Vagina (tissue), 2 donors: ENCODE data around the gene RNF213. TPM values are rescaled to one million over a fixed set of nuclear protein-coding genes. Genes with fewer than 3 reads are reported as not detected.

Experiments
- DNase-seq, 2 donors: peaks; one replicate each; pipeline ENCODE4 v3.0.0-alpha.2; 2017; ENCODE audit errors: extremely low spot score in 2 of 2
- H3K27ac ChIP-seq: fragments of 200-600 bp; sonication (generic); one replicate; pipeline ENCODE4 v1.5.1; 2019
- H3K27me3 ChIP-seq: fragments of 200-600 bp; sonication (generic); one replicate; pipeline ENCODE4 v1.5.1; 2019
- H3K36me3 ChIP-seq, 2 donors: fragments of 200-600 bp; sonication (generic); one replicate each; pipeline ENCODE4 v1.5.1; 2017 to 2019
- H3K4me1 ChIP-seq: fragments of 200-600 bp; sonication (generic); one replicate; pipeline ENCODE4 v1.5.1; 2019
- H3K4me3 ChIP-seq, 2 donors: fragments of 200-600 bp; sonication (generic); 1 replicate in 1 of 2; 2 replicates in 1 of 2; pipeline ENCODE4 v1.5.1; 2016 to 2019
- H3K9me3 ChIP-seq: fragments of 200-600 bp; sonication (generic); one replicate; pipeline ENCODE4 v1.5.1; 2019
- POLR2A ChIP-seq, 2 donors: fragments of 450-650 bp; IDR thresholded peaks; one replicate each; pipeline ENCODE4 v1.6.1; 2017; ENCODE audit warnings: antibody characterized with exemption in 2 of 2, mild to moderate bottlenecking in 2 of 2, moderate library complexity in 2 of 2
- POLR2AphosphoS5 ChIP-seq, 2 donors: sonication (generic); formaldehyde crosslinking; IDR thresholded peaks; one replicate each; pipeline ENCODE4 v1.9.0; 2017; ENCODE audit warnings: antibody characterized with exemption in 2 of 2, mild to moderate bottlenecking in 2 of 2, low read depth in 1 of 2; ENCODE audit not compliant: insufficient read depth in 1 of 2
- intact Hi-C: fragments of 100-400 bp; cut with DNase I; formaldehyde crosslinking; loops from one replicate; pipeline ENCODE4 v1.15.1; 2023
- total RNA-seq: library from RNA; depleted of rRNA; stranded (reverse); fragments of >200 nt; gene quantifications from one replicate; pipeline ENCODE4 v1.2.3, GENCODE V29; 2016
- TF ChIP-seq, protein P1 (sequence below), 3 experiments: fragments of 450-650 bp in 2 of 3; fragments of 200-600 bp in 1 of 3; sonication (generic) in 1 of 3; IDR thresholded peaks; one replicate each; pipeline ENCODE4 v1.5.1; 2017 to 2019; ENCODE audit warnings: antibody characterized with exemption in 3 of 3, mild to moderate bottlenecking in 2 of 3, moderate library complexity in 2 of 3

Gene RNF213
- total RNA-seq, 1 donor from 2014 or later: 144 TPM

DNA sequence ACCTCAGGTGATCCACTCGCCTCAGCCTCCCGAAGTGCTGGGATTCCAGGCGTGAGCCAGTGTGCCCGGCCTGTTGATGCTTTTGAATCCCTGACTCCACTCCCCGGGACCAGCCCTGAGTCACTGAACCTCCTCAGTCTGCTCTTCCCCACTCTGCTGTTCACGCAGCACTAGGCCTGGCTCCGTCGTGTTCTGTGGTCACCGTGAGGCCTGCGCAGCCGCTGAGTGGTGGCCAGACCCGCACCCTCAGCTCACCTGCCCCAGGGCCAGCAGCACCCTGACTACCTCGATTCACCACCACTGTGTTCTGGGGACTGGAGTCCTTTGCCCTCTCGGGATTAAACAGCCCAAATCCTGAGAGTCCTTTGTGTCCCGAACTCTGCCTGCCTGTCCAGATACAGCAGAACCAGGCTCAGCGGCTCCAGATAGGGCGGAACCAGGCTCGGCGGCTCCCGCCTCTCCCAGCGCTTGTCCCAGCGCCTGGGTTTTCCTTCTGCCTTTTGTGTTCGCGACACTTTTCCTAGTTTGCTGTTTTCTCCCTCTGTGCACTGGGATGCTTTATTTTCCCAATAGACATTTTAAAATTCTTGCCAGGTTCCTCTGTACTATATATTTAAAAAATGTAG, 95.7 kb downstream of the RNF213 start:
- no peaks in the 10 kb centered on the region for H3K9me3 ChIP-seq
- no peak overlapping the region for H3K4me3 ChIP-seq
- H3K27me3 ChIP-seq: no peaks in the 10 kb centered on the region
- H3K4me1 ChIP-seq: no peaks in the 10 kb centered on the region
- TF ChIP-seq, protein P1, sequence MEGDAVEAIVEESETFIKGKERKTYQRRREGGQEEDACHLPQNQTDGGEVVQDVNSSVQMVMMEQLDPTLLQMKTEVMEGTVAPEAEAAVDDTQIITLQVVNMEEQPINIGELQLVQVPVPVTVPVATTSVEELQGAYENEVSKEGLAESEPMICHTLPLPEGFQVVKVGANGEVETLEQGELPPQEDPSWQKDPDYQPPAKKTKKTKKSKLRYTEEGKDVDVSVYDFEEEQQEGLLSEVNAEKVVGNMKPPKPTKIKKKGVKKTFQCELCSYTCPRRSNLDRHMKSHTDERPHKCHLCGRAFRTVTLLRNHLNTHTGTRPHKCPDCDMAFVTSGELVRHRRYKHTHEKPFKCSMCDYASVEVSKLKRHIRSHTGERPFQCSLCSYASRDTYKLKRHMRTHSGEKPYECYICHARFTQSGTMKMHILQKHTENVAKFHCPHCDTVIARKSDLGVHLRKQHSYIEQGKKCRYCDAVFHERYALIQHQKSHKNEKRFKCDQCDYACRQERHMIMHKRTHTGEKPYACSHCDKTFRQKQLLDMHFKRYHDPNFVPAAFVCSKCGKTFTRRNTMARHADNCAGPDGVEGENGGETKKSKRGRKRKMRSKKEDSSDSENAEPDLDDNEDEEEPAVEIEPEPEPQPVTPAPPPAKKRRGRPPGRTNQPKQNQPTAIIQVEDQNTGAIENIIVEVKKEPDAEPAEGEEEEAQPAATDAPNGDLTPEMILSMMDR (IDR thresholded peaks at IDR 0.05): no peak
- no peak for TF ChIP-seq POLR2AphosphoS5 (IDR thresholded peaks at IDR 0.05; ENCODE audit: insufficient read depth in 1 of 2, low read depth in 1 of 2)
- TF ChIP-seq POLR2A (IDR thresholded peaks at IDR 0.05): no peak
- peaks cover 7 to 79% of the 10 kb centered on the region in 2 donors for H3K36me3 ChIP-seq
- H3K27ac ChIP-seq: no peak overlapping the region
- intact Hi-C loops: no loop called here
- DNase-seq: no peak

GRCh38 chr17:80358131-80358530, 97.5 kb downstream of the RNF213 start:
- TF ChIP-seq POLR2A (IDR thresholded peaks at IDR 0.05): no peak
- H3K36me3 ChIP-seq: peaks cover 7 to 73% of the 10 kb centered on the region in 2 donors

GRCh38 chr17:80358861-80359260, 98.2 kb downstream of the RNF213 start:
- TF ChIP-seq POLR2A (IDR thresholded peaks at IDR 0.05) (no peak), POLR2AphosphoS5 (IDR thresholded peaks at IDR 0.05; ENCODE audit: insufficient read depth in 1 of 2, low read depth in 1 of 2) (no peak)
- TF ChIP-seq, protein P1 (IDR thresholded peaks at IDR 0.05): no peak
- H3K9me3 ChIP-seq: no peaks in the 10 kb centered on the region
- no peak overlapping the region for H3K27ac ChIP-seq
- intact Hi-C loops: no loop called here
- H3K27me3 ChIP-seq: no peaks in the 10 kb centered on the region
- DNase-seq: no peak
- peaks cover 7 to 73% of the 10 kb centered on the region in 2 donors for H3K36me3 ChIP-seq
- peaks cover 8% of the 10 kb centered on the region for H3K4me1 ChIP-seq
- H3K4me3 ChIP-seq: no peak overlapping the region

More at GRCh38 chr17:80358131-80358530, 97.5 kb downstream of the RNF213 start:
- no peaks in the 10 kb centered on the region for H3K27me3 ChIP-seq
- no peak for DNase-seq
- no peaks in the 10 kb centered on the region for H3K9me3 ChIP-seq
- H3K27ac ChIP-seq: no peak overlapping the region
- intact Hi-C loops: no loop called here
- no peak overlapping the region for H3K4me3 ChIP-seq
- H3K4me1 ChIP-seq: peaks cover under 1% of the 10 kb centered on the region

DNA sequence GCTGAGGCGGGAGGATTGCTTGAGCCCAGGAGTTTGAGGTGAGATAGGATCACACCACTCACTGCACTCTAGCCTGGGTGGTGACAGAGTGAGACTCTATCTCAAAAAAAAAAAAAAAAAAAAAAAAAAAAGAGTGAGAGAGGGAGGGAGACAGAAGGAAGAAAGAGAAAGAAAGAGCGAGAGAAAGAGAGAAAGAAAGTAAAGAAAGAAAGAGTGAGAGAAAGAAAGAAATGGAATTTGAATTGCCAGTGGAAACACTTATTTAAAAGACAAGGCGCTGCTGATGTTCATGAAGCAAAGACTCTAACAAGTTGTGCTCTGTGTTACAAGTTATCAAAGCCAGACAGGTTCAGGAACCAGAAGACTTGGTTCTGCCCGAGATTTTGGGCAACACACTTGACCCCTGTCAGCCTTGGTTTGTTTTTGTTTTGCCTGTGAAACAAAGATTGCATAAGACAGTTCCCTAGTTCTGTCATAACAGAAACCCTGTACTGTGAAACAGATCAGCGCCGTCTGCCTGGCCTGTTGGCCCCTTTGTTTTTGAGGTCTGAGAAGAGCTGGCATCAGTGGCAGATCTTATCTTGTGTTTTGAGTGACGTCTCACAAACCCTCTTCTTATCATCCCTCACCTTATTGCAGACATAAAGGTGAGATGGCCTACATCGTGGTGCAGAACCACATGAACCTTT, 98.9 kb downstream of the RNF213 start:
- Histone ChIP-seq H3K4me3 (no peak overlapping the region), H3K4me1 (peaks cover 12% of the 10 kb centered on the region), H3K9me3 (no peaks in the 10 kb centered on the region), H3K36me3 (peaks cover 7 to 72% of the 10 kb centered on the region in 2 donors), H3K27ac (no peak overlapping the region), H3K27me3 (no peaks in the 10 kb centered on the region)
- DNase-seq: no peak
- intact Hi-C loops: no loop called here
- TF ChIP-seq POLR2AphosphoS5 (IDR thresholded peaks at IDR 0.05; ENCODE audit: insufficient read depth in 1 of 2, low read depth in 1 of 2): no peak
- no peak for TF ChIP-seq POLR2A (IDR thresholded peaks at IDR 0.05)
- TF ChIP-seq, protein P1 (IDR thresholded peaks at IDR 0.05): no peak

GRCh38 chr17:80360396-80360795, 99.7 kb downstream of the RNF213 start:
- H3K36me3 ChIP-seq: peaks cover 7 to 73% of the 10 kb centered on the region in 2 donors
- H3K4me1 ChIP-seq: peaks cover 12% of the 10 kb centered on the region
- intact Hi-C loops: no loop called here
- no peak overlapping the region for H3K27ac ChIP-seq
- H3K4me3 ChIP-seq: no peak overlapping the region
- DNase-seq: no peak
- no peaks in the 10 kb centered on the region for H3K27me3 ChIP-seq
- TF ChIP-seq, protein P1 (IDR thresholded peaks at IDR 0.05): no peak
- TF ChIP-seq POLR2AphosphoS5 (IDR thresholded peaks at IDR 0.05; ENCODE audit: insufficient read depth in 1 of 2, low read depth in 1 of 2): no peak
- TF ChIP-seq POLR2A (IDR thresholded peaks at IDR 0.05): no peak
- no peaks in the 10 kb centered on the region for H3K9me3 ChIP-seq
